Ishikawa (cell line): ENCODE data around the gene DLX4.

Experiments used
- CEBPB ChIP-seq: IDR thresholded peaks from 2 replicates; pipeline ENCODE4 v1.6.1; 2012
- CREB1 ChIP-seq: IDR thresholded peaks from 2 replicates; pipeline ENCODE4 v1.6.1; 2012; ENCODE audit warnings: low read depth
- EGR1 ChIP-seq: IDR thresholded peaks from 2 replicates; pipeline ENCODE4 v1.6.1; 2012
- EP300 ChIP-seq: IDR thresholded peaks from 2 replicates; pipeline ENCODE4 v1.6.1; 2012; ENCODE audit warnings: borderline replicate concordance
- FOXM1 ChIP-seq: IDR thresholded peaks from 2 replicates; pipeline ENCODE4 v1.6.1; 2012; ENCODE audit warnings: low read depth, borderline replicate concordance
- NFIC ChIP-seq: IDR thresholded peaks from 2 replicates; pipeline ENCODE4 v1.6.1; 2012
- RAD21 ChIP-seq: IDR thresholded peaks from 2 replicates; pipeline ENCODE4 v1.6.1; 2012; ENCODE audit warnings: low read depth
- REST ChIP-seq: IDR thresholded peaks from 2 replicates; pipeline ENCODE4 v1.6.1; 2012; ENCODE audit warnings: low read depth, mild to moderate bottlenecking
- TAF1 ChIP-seq: IDR thresholded peaks from 2 replicates; pipeline ENCODE4 v1.6.1; 2012; ENCODE audit warnings: low read depth, mild to moderate bottlenecking
- TCF12 ChIP-seq: IDR thresholded peaks from 2 replicates; pipeline ENCODE4 v1.6.1; 2012; ENCODE audit warnings: low read depth
- TEAD4 ChIP-seq: IDR thresholded peaks from 2 replicates; pipeline ENCODE4 v1.6.1; 2012
- USF1 ChIP-seq: IDR thresholded peaks from 2 replicates; pipeline ENCODE4 v1.6.1; 2012
- YY1 ChIP-seq: IDR thresholded peaks from 2 replicates; pipeline ENCODE4 v1.6.1; 2012; ENCODE audit warnings: low read depth
- ZBTB7A ChIP-seq: IDR thresholded peaks from 2 replicates; pipeline ENCODE4 v1.6.1; 2012; ENCODE audit warnings: low read depth
- TF ChIP-seq, protein P1 (sequence below): IDR thresholded peaks from 2 replicates; pipeline ENCODE4 v1.6.1; 2012

DLX4 gene

DNA sequence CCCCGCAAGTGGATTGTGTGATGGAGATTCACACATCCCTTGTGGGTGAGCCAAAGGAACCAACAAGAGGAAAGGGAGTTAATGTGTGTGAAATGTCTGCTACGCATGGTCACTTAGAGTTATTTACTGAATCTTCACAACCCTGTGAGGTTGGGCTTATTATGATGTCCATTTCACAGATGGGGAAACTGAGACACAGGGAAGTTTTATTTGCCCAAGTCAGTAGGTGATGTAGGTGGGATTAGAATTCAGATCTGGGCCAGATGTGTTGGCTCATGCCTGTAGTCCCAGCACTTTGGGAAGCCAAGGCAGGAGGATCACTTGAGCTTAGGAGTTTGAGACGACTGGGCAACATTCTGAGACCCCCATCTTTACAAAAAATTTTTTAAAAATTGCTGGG lies 11.6 kb upstream of the DLX4 start:
- TF ChIP-seq TEAD4: no peak
- TF ChIP-seq EP300: no peak
- no peak for TF ChIP-seq TAF1
- TF ChIP-seq FOXM1: no peak
- TF ChIP-seq REST: no peak
- TF ChIP-seq EGR1: no peak
- no peak for TF ChIP-seq TCF12
- no peak for TF ChIP-seq ZBTB7A
- no peak for TF ChIP-seq RAD21
- no peak for TF ChIP-seq NFIC
- no peak for TF ChIP-seq CREB1

GRCh38 chr17:49958723-49959122 lies 10.3 kb upstream of the DLX4 start:
- TF ChIP-seq ZBTB7A (no peak), NFIC (no peak), REST (no peak), TEAD4 (no peak), YY1 (no peak), TAF1 (no peak), RAD21 (no peak), USF1 (no peak), EGR1 (no peak), CREB1 (no peak), CEBPB (no peak), FOXM1 (no peak)
- TF ChIP-seq, protein P1, sequence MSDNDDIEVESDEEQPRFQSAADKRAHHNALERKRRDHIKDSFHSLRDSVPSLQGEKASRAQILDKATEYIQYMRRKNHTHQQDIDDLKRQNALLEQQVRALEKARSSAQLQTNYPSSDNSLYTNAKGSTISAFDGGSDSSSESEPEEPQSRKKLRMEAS: no peak

DNA sequence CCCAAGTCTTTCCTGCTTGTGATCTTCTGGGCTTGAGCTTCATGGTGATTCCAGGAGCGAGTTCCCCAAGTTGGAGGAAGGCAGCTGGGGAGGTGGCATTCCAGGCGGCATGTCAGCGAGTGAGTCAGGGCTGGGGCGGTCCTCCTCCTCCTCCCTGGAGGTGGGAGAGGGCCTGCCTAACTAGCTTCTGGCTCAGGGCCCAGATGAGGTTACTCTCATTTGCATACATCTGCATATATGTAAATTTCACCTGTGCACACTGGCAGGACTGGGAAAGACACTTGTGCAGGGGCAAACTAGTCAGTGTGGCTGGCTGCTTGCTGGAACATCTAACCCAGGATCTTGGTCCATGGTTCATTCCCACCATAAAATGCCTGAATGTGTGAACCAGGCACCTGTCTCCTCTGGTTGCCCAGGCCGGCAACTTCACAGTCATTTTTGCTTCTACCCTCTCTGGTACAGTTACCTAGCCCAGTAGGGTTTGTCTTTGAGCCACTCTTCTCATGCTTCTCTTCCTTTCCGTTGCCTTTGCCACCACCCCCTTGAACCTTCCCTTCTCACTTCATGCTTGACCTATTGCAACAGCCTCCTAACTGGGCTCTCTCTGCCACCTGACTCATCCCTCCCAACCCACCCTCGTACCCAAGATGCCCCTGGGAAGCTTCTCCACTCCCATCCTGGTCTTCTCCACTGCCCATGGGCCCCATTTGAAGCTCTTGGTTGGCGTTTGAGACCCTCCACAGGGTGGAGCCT lies 9.6 kb upstream of the DLX4 start:
- peak; percentile 86 for TF ChIP-seq TEAD4
- peak; percentile 66 for TF ChIP-seq NFIC
- no peak for TF ChIP-seq REST
- TF ChIP-seq CREB1: no peak
- no peak for TF ChIP-seq EGR1
- no peak for TF ChIP-seq FOXM1
- no peak for TF ChIP-seq CEBPB
- TF ChIP-seq TCF12: peak; percentile 35; the same call in 1 of the 2 replicates

DNA sequence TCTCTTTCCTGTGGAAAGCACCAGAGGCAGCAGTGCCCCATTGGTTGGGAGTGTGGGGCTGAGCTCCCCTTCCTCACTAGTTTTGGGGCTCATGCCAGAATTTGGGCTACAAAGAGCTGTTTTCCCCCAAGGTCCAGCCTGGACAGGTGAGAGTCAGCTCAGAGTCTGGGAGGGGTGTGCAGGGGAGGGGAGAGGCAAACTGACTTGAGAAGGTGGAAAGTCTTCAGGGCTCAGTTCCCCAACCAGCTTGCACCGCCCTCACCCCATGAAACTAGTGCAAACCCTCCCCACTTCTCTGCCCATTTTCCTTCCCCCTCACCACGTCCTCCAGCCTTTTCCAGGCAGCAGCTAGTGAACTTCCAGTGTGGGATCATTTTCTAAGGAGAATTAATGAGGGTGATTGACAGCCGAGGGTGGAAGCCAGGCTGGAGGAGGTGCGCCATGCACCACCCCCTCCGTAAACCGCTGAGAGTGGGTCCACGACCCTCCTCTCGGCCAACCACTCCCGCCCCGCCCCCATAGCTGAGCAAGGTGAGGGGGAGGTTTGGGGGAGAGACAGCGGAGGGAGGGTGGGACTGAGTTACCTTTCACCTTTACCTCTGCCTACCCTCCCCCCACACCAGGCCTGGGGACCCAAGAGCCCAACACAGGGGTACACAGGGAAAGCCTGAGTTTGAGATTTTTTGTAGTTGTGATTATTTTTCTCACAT lies 6.2 kb upstream of the DLX4 start:
- TF ChIP-seq EGR1 (no peak), CREB1 (no peak), REST (no peak), NFIC (no peak), USF1 (no peak), RAD21 (no peak), TEAD4 (no peak), YY1 (no peak)
- TF ChIP-seq, protein P1: no peak
